ENCODE results near the gene IL7R. TPM values are rescaled to one million over a fixed set of nuclear protein-coding genes. Genes with fewer than 3 reads are reported as not detected.

Gene IL7R
- total RNA-seq, 1 experiment from 2014 or later, result 7.7 TPM

GRCh38 chr5:35861718-35862117 is 5.0 kb downstream of the IL7R start:
- H3K4me1 ChIP-seq (ENCODE audit: insufficient read depth, low read length, poor library complexity, severe bottlenecking), result peaks cover 34% of the 10 kb centered on the region
- no peak overlapping the region for H3K27ac ChIP-seq (ENCODE audit: low read depth, low read length, poor library complexity, severe bottlenecking)
- H3K9me3 ChIP-seq (ENCODE audit: low read depth, low read length, poor library complexity, severe bottlenecking), result no peaks in the 10 kb centered on the region
- DNase-seq (ENCODE audit: low spot score), result no peak
- TF ChIP-seq, protein P1, sequence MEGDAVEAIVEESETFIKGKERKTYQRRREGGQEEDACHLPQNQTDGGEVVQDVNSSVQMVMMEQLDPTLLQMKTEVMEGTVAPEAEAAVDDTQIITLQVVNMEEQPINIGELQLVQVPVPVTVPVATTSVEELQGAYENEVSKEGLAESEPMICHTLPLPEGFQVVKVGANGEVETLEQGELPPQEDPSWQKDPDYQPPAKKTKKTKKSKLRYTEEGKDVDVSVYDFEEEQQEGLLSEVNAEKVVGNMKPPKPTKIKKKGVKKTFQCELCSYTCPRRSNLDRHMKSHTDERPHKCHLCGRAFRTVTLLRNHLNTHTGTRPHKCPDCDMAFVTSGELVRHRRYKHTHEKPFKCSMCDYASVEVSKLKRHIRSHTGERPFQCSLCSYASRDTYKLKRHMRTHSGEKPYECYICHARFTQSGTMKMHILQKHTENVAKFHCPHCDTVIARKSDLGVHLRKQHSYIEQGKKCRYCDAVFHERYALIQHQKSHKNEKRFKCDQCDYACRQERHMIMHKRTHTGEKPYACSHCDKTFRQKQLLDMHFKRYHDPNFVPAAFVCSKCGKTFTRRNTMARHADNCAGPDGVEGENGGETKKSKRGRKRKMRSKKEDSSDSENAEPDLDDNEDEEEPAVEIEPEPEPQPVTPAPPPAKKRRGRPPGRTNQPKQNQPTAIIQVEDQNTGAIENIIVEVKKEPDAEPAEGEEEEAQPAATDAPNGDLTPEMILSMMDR (conservative IDR thresholded peaks at IDR 0.05; ENCODE audit: low read depth, low read length), result no peak
- no peak for TF ChIP-seq EZH2 (IDR thresholded peaks at IDR 0.05; ENCODE audit: borderline replicate concordance, low read depth, low read length, poor library complexity, severe bottlenecking)
- H3K4me3 ChIP-seq (ENCODE audit: low read depth, low read length, poor library complexity, severe bottlenecking), result no peak overlapping the region
- ChIA-PET POLR2A (ENCODE audit: low non-redundant PET) (no interaction called here), CTCF (no interaction called here)
- no peaks in the 10 kb centered on the region for H3K27me3 ChIP-seq (replicated peaks; ENCODE audit: insufficient read depth, low read depth, low read length, poor library complexity)
- intact Hi-C loops (cut with micrococcal nuclease; ENCODE audit: unreplicated experiment), result no loop called here
- H3K36me3 ChIP-seq (ENCODE audit: insufficient read depth, low read length, poor library complexity, severe bottlenecking), result no peaks in the 10 kb centered on the region
- no TSS peak for BruUV-seq (replicated peaks)

DNA sequence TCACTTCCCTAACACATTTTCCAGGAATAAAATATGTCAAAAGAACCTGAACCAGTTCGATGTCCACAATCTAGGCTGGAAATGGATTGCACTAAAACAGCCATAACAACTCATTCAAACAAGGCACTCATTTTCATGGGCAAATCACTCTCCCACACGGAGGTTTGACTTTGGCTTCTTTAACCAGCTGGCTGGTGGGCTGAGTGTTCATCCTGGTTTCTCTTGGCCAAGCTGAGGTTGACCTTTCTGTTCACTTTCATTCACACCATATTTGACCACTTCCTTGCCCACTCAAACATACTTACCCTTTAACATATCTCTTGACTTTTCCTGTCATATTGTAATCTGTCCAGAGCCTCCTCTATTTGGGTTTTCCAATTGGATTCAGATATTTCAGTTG is 5.4 kb downstream of the IL7R start:
- ChIA-PET POLR2A (ENCODE audit: low non-redundant PET) (no interaction called here), CTCF (no interaction called here)
- intact Hi-C loops (cut with micrococcal nuclease; ENCODE audit: unreplicated experiment), result no loop called here
- Histone ChIP-seq H3K27me3 (replicated peaks; ENCODE audit: insufficient read depth, low read depth, low read length, poor library complexity) (no peaks in the 10 kb centered on the region), H3K4me1 (ENCODE audit: insufficient read depth, low read length, poor library complexity, severe bottlenecking) (peaks cover 30% of the 10 kb centered on the region), H3K27ac (ENCODE audit: low read depth, low read length, poor library complexity, severe bottlenecking) (no peak overlapping the region), H3K36me3 (ENCODE audit: insufficient read depth, low read length, poor library complexity, severe bottlenecking) (no peaks in the 10 kb centered on the region), H3K9me3 (ENCODE audit: low read depth, low read length, poor library complexity, severe bottlenecking) (no peaks in the 10 kb centered on the region), H3K4me3 (ENCODE audit: low read depth, low read length, poor library complexity, severe bottlenecking) (no peak overlapping the region)
- no peak for DNase-seq (ENCODE audit: low spot score)
- no peak for TF ChIP-seq EZH2 (IDR thresholded peaks at IDR 0.05; ENCODE audit: borderline replicate concordance, low read depth, low read length, poor library complexity, severe bottlenecking)
- TF ChIP-seq, protein P1 (conservative IDR thresholded peaks at IDR 0.05; ENCODE audit: low read depth, low read length), result no peak
- no TSS peak for BruUV-seq (replicated peaks)

- DNase-seq (ENCODE audit: low spot score), result no peak
- BruUV-seq (replicated peaks), result no TSS peak
- CTCF ChIA-PET, result no interaction called here
Observed at GRCh38 chr5:35863159-35863558, 6.5 kb downstream of the IL7R start.

More at GRCh38 chr5:35863159-35863558, 6.5 kb downstream of the IL7R start:
- H3K4me3 ChIP-seq (ENCODE audit: low read depth, low read length, poor library complexity, severe bottlenecking), result no peak overlapping the region
- H3K9me3 ChIP-seq (ENCODE audit: low read depth, low read length, poor library complexity, severe bottlenecking), result no peaks in the 10 kb centered on the region
- POLR2A ChIA-PET (ENCODE audit: low non-redundant PET), result no interaction called here
- peaks cover 20% of the 10 kb centered on the region for H3K4me1 ChIP-seq (ENCODE audit: insufficient read depth, low read length, poor library complexity, severe bottlenecking)
- intact Hi-C loops (cut with micrococcal nuclease; ENCODE audit: unreplicated experiment), result no loop called here
- no peaks in the 10 kb centered on the region for H3K36me3 ChIP-seq (ENCODE audit: insufficient read depth, low read length, poor library complexity, severe bottlenecking)
- H3K27me3 ChIP-seq (replicated peaks; ENCODE audit: insufficient read depth, low read depth, low read length, poor library complexity), result no peaks in the 10 kb centered on the region
- no peak for TF ChIP-seq EZH2 (IDR thresholded peaks at IDR 0.05; ENCODE audit: borderline replicate concordance, low read depth, low read length, poor library complexity, severe bottlenecking)
- TF ChIP-seq, protein P1 (conservative IDR thresholded peaks at IDR 0.05; ENCODE audit: low read depth, low read length), result no peak
- H3K27ac ChIP-seq (ENCODE audit: low read depth, low read length, poor library complexity, severe bottlenecking), result no peak overlapping the region
